ENCODE data around the gene NR4A1.

DNA sequence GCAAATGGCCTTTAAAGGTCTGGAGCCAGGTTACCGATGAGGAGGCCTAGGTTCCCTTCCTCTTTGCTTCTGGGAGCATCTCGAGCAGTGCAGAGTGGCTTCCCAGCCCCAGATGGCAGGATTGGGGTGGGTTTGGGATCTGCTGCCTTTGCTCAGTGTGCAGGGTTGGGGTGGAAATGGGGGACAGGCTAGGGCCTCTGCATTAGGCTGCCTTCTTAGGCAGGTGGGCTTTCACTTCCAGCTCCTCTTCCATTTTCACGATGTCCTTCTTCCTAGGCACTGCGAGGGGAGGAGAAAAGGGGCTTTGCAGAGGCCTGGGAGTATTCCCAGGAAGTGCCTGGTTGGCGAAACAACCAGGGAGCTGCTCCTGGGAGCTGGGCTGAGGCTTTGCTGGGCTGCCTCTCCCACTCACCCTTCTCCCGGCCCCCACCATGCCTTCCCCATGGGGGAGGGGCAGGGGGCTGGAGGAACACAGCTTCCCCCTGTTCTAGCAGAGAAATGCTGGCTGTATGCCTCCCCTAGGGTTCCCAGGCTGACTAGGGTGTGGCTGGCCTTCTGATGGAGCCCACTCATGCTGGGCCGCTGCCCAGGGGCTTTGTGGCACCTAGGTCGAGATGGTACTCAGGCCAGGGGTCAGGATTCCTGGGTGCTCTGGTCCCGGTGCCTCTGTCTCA, 2.4 kb downstream of the NR4A1 start:
- TF ChIP-seq ZNF274 (IDR thresholded peaks at IDR 0.05; ENCODE audit: low read depth, low read length) (no peak), YY1 (IDR thresholded peaks at IDR 0.05; ENCODE audit: insufficient read depth, insufficient read length) (no peak)

All from NT2/D1 (cell line).